ENCODE results near the gene CLDN7.

Gene CLDN7

GRCh38 chr17:7294614-7295153 lies 32.4 kb upstream of the CLDN7 start, which contains the start of gene YBX2:
Gene YBX2 (minus strand): TSS chr17:7294639. CDS start chr17:7294500, 139 bp downstream.
- H2AFZ ChIP-seq (ENCODE audit: low read length): peak within 1 kb of the TSS; percentile 45; the same call in 1 of the 2 replicates
- H3K27me3 ChIP-seq (ENCODE audit: insufficient read depth, low read length, poor library complexity, severe bottlenecking): no peaks in the 10 kb centered on the region
- H3K9ac ChIP-seq (ENCODE audit: low read depth, low read length, poor library complexity, severe bottlenecking): no peak within 1 kb of the TSS
- H3K9me2 ChIP-seq (replicated peaks; ENCODE audit: low read depth, low read length): no peaks in the 10 kb centered on the region
- no peaks in the 10 kb centered on the region for H3K9me3 ChIP-seq (ENCODE audit: insufficient read depth, low read depth, low read length)
- TF ChIP-seq, protein P1, sequence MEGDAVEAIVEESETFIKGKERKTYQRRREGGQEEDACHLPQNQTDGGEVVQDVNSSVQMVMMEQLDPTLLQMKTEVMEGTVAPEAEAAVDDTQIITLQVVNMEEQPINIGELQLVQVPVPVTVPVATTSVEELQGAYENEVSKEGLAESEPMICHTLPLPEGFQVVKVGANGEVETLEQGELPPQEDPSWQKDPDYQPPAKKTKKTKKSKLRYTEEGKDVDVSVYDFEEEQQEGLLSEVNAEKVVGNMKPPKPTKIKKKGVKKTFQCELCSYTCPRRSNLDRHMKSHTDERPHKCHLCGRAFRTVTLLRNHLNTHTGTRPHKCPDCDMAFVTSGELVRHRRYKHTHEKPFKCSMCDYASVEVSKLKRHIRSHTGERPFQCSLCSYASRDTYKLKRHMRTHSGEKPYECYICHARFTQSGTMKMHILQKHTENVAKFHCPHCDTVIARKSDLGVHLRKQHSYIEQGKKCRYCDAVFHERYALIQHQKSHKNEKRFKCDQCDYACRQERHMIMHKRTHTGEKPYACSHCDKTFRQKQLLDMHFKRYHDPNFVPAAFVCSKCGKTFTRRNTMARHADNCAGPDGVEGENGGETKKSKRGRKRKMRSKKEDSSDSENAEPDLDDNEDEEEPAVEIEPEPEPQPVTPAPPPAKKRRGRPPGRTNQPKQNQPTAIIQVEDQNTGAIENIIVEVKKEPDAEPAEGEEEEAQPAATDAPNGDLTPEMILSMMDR (conservative IDR thresholded peaks at IDR 0.05; ENCODE audit: low read length): no peak
- H3K4me1 ChIP-seq (ENCODE audit: insufficient read depth, low read length, poor library complexity, severe bottlenecking): peaks cover 7% of the 10 kb centered on the region
- no peak within 1 kb of the TSS for H3K4me3 ChIP-seq (ENCODE audit: low read length, poor library complexity, severe bottlenecking)
- no peaks in the 10 kb centered on the region for H3K36me3 ChIP-seq (ENCODE audit: insufficient read depth, low read length)
- no peaks in the 10 kb centered on the region for H4K20me1 ChIP-seq (ENCODE audit: insufficient read depth, low read length, poor library complexity, severe bottlenecking)
- no peak within 1 kb of the TSS for H3K4me2 ChIP-seq (ENCODE audit: low read depth, low read length, poor library complexity, severe bottlenecking)
- no peaks in the 10 kb centered on the region for H3F3A ChIP-seq (ENCODE audit: low read depth)
- no peaks in the 10 kb centered on the region for H3K79me2 ChIP-seq (ENCODE audit: insufficient read depth, low read length)

- H4K20me1 ChIP-seq (ENCODE audit: insufficient read depth, low read length, poor library complexity, severe bottlenecking): no peaks in the 10 kb centered on the region
- no peaks in the 10 kb centered on the region for H3K27me3 ChIP-seq (ENCODE audit: insufficient read depth, low read length, poor library complexity, severe bottlenecking)
- H3K4me3 ChIP-seq (ENCODE audit: low read length, poor library complexity, severe bottlenecking): no peak overlapping the region
Measured at GRCh38 chr17:7293816-7294613, 31.7 kb upstream of the CLDN7 start.

GRCh38 chr17:7293159-7293558 lies 30.9 kb upstream of the CLDN7 start:
- Histone ChIP-seq H3K9me3 (ENCODE audit: insufficient read depth, low read depth, low read length) (no peaks in the 10 kb centered on the region), H4K20me1 (ENCODE audit: insufficient read depth, low read length, poor library complexity, severe bottlenecking) (no peaks in the 10 kb centered on the region), H3K9me2 (replicated peaks; ENCODE audit: low read depth, low read length) (no peaks in the 10 kb centered on the region), H2AFZ (ENCODE audit: low read length) (no peak overlapping the region), H3K4me3 (ENCODE audit: low read length, poor library complexity, severe bottlenecking) (no peak overlapping the region), H3K27me3 (ENCODE audit: insufficient read depth, low read length, poor library complexity, severe bottlenecking) (no peaks in the 10 kb centered on the region), H3K4me1 (ENCODE audit: insufficient read depth, low read length, poor library complexity, severe bottlenecking) (peaks cover 7% of the 10 kb centered on the region), H3K36me3 (ENCODE audit: insufficient read depth, low read length) (no peaks in the 10 kb centered on the region), H3K9ac (ENCODE audit: low read depth, low read length, poor library complexity, severe bottlenecking) (no peak overlapping the region), H3K79me2 (ENCODE audit: insufficient read depth, low read length) (no peaks in the 10 kb centered on the region), H3F3A (ENCODE audit: low read depth) (no peaks in the 10 kb centered on the region), H3K4me2 (ENCODE audit: low read depth, low read length, poor library complexity, severe bottlenecking) (no peak overlapping the region)
- TF ChIP-seq, protein P1 (conservative IDR thresholded peaks at IDR 0.05; ENCODE audit: low read length): no peak
- TF ChIP-seq EZH2phosphoT487 (IDR thresholded peaks at IDR 0.05; ENCODE audit: borderline replicate concordance): no peak

More at GRCh38 chr17:7293816-7294613, 31.7 kb upstream of the CLDN7 start:
- Histone ChIP-seq H3K79me2 (ENCODE audit: insufficient read depth, low read length) (no peaks in the 10 kb centered on the region), H3K9me2 (replicated peaks; ENCODE audit: low read depth, low read length) (no peaks in the 10 kb centered on the region), H3K36me3 (ENCODE audit: insufficient read depth, low read length) (no peaks in the 10 kb centered on the region), H2AFZ (ENCODE audit: low read length) (no peak overlapping the region), H3K9me3 (ENCODE audit: insufficient read depth, low read depth, low read length) (no peaks in the 10 kb centered on the region), H3K4me1 (ENCODE audit: insufficient read depth, low read length, poor library complexity, severe bottlenecking) (peaks cover 7% of the 10 kb centered on the region), H3K4me2 (ENCODE audit: low read depth, low read length, poor library complexity, severe bottlenecking) (no peak overlapping the region), H3F3A (ENCODE audit: low read depth) (no peaks in the 10 kb centered on the region), H3K9ac (ENCODE audit: low read depth, low read length, poor library complexity, severe bottlenecking) (no peak overlapping the region)
- TF ChIP-seq, protein P1 (conservative IDR thresholded peaks at IDR 0.05; ENCODE audit: low read length): no peak
- no peak for TF ChIP-seq EZH2phosphoT487 (IDR thresholded peaks at IDR 0.05; ENCODE audit: borderline replicate concordance)
